H1 (cell line): ENCODE results near the gene RABEPK. TPM values are rescaled to one million over a fixed set of nuclear protein-coding genes. Genes with fewer than 3 reads are reported as not detected.
A peak's percentile ranks its signal among the peaks of the same experiment; 100 is the strongest.

ENCODE experiments used
- CREB1 ChIP-seq: IDR thresholded peaks from 2 replicates; pipeline ENCODE4 v1.6.1; 2012; ENCODE audit warnings: inconsistent platforms
- RXRA ChIP-seq: IDR thresholded peaks from 2 replicates; pipeline ENCODE4 v1.6.1; 2011; ENCODE audit warnings: low read depth, mild to moderate bottlenecking, low read length, moderate library complexity; ENCODE audit not compliant: insufficient read depth
- polyA plus RNA-seq, 7 experiments: library from polyadenylated mRNA; depleted of rRNA in 3 of 7; stranded (reverse) in 5 of 7; unstranded in 2 of 7; fragments of >200 nt in 5 of 7; fragments of 200-250 nt in 2 of 7; gene quantifications; 1 replicate in 5 of 7; 2 replicates in 1 of 7; 4 replicates in 1 of 7; pipeline versions ENCODE4 v1.2.1 to v1.2.3, GENCODE V29; 2011 to 2013; ENCODE audit warnings: missing spikeins in 2 of 7, mixed read lengths in 2 of 7
- total RNA-seq: library from RNA; stranded (reverse); fragmentation: NEBNext Ultra II Directional; extraction: Animal tissue kit (Norgen Biotek cat#: 25700); gene quantifications from 2 replicates; pipeline ENCODE4 v1.2.1, GENCODE V29; 2021

RABEPK gene
- total and polyA plus RNA-seq, 2 of the 8 experiments (the other 6 are each of a cell fraction or from before 2014, with no cell fraction given) = 26.3 to 34.3 TPM

DNA sequence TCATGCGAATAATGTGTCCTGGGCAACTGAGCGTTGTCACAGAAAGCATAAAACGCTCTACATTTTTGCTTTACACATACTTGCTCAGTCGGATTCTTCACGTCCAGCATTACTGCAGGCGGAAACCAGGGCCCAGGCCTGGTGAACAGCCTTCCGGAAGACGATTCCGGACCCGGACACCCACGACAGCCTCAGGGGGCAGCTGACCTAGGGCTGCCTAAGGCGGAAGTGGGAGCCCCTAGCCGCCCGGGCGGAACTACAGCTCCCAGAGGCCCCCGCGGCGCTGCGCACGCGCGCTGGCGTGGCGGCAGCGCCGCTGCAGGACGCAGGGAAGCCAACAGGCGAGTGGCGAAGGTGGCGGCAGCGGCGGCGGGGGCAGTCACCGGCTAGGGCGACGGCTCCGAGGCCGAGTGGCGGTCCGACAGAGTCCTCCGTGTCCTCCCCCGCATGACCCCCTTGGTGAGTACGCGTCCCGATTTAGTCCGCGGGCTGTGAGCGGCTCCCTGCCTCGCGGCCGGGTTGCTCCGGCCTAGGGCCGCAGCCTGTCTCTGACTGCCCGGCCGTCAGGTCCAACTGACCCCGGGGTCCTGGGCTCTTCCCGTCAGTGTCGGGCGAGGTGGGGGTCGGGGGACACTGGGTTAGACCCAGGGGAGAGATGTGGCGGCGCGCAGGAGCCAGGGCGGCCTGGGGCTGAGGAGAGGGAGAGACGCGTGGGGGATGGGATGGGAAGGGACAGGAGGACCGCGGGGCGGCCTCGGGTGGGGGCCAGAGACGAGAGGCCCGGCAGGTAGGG lies 61.4 kb downstream of the RABEPK start, which contains the start of gene GAPVD1 (continued):
- TF ChIP-seq CREB1 (peak; percentile 55), RXRA (no peak)
